ENCODE results near the gene LAS1L. TPM values are rescaled to one million over a fixed set of nuclear protein-coding genes. Genes with fewer than 3 reads are reported as not detected.
"Not testable (repeated sequence)": the region's sequence is repeated elsewhere in the genome, so short reads cannot be mapped to it uniquely, and the experiment has no call there.

The LAS1L gene
- 30.7 TPM for polyA plus RNA-seq (2013, experiment 1 of 2; ENCODE audit: insufficient read length)
- 18.4 TPM for polyA plus RNA-seq (2013, experiment 2 of 2; ENCODE audit: insufficient read length)

DNA sequence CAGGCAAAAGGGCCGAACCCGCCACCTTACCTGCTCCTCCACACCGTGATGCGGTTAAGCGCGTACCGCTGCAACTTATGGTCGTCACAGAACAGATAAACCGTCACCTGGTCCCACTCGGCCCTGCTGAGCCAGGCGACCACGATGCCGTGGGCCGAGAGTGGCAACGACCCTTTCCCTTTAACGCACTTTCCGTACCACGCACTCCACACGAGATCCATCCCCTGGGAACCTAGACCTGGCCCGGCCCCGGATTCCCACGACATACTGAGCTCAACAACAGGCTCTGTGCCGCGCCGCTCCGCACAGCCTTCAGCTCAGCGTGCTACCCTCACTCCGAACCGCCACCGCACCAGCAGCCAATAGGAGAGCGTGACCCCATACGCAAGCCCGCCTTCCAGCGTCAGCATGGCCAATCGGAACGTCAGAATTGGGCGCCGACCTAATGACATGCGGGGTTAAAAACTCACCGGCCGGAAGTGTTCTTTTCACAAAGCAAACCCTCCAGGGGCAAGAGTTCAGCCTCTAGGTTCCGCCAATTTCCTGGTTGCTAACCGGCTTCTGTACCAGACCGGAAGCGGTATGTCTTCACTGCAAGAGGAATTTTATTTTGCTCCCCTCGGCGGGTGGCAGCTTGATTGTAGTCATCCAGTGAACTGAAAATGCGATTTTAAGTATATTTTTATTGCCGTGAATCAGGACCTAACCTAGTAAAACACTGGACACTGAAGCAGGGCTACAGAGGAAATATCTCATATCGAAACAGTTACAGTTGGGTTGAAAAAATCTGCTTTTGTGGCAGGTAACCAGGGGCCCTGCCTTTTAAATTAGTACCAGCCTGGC, at the start of gene LAS1L:
TSS of gene LAS1L (minus strand) at position 338 of the 843 bp plus-strand sequence. CDS start at position 266, 72 bp downstream.
- DNase-seq, result peak; percentile 94

DNA sequence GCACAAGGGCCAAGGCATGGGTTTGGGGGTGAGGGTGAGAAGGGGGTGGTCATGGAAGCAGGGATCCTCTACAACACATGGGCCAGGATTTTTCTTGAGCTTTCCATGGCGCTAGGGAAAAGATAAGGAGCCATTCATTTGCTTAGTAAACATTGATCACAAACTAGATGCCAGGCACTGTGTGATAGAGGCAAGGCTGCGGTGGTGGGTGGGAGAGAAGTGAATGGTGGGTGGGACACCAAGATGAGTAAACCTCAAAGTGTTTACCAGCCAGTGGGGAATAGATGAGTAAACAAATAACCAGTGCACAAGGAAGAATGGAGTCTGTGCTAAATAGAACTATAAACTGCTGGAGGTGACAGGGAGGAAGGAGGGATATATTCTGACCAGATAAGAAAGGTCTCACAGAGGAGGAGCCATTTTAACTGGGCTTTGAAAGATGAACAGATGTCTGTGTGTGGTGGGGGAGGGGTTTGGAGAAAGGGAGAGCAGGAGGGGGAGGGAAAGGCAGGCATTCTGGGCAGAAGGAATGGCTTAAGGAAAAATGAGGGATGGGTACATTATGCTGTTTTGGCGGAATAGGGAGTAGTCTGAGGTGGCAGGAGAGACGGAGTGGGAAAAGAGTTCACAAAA, 48.0 kb upstream of the LAS1L start:
- no peak for DNase-seq

DNA sequence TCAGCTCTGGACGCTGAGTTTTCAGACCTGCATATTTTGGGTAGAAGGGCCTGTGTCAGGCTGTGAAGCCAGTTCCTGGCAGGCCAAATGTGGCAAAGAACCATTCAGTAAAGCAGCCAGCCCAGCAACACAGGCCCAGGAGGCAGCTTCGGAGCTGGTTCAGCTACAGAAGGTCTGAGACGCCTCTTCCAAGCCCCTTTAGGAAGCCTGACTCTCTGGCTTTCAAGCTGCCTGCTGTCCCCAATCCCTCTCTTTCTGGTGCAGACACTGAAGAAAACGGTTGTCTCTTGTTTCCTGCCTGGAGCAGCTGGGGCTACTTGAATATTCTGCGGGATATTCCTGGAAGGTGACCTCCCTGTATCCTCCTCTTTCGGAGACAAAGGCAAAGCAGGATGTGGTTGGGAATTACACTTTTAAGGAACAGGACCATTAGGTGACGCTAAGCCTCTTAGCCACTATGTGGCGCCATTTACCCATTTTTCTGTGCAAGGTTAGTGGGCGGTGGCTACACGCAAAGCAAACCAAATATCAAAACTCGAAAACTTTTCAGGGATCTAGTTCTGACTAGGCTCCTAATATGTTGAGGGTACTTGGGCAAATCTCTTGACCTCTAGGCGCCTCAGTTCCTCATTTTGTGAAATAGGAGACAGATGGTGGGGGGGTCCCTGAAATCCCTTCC, 47.2 kb upstream of the LAS1L start:
- DNase-seq, result peak; percentile 65

DNA sequence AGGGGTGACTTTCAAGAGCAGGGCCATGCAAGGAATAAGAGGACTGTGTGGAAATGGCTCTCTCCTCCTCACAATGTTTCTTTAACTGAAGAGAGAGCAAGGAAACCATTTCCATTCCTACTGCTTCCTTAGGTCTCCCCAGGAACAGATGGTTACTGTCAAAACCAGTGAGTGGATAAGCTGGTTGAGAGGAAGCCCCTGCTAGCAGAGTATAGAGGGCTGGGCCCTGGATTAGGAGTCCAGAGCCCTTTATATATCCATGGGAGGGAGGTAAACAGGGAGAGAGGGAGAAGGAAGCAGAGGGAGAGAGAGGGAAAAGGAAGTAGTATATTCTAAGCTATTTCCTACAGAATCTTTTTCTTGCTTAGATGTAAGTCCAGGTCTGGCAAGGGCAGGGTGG, 43.8 kb upstream of the LAS1L start:
- no peak for DNase-seq

DNA sequence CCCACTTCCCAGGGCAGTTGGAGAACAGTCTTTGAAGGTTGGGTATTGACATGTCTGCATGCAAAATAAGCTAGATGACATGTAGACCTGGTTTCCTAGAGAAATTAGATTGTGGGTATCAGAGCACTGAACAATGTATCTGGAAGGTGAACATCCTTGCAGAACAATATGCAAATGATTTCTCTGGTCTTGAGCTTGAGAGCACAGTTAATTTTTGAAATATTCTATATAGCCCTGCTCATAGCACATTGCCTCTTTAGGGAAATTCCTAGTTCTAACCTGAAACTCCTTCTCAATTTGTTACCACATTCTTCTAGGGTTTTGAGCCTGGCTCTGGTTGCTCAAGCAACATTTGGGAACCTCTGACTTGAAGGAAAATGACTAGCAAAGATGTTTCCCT, 41.6 kb upstream of the LAS1L start:
- DNase-seq, result no peak

DNA sequence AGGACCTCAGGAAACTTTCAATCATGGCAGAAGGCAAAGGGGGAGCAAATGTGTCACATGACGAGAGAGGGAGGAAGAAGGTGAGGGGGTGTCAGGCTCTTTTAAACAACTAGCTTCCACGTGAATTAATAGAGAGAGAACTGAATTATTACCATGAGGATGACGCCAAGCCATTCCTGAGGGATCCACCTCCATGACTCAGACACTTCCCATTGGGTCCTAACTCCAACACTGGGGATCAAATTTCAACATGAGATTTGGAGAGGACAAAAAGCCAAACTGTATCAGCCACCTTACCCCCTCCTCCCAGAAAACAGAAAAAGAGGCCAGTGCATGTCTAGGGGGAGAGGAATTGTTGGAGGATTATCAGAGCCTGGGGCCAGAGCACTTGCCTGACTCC, 40.4 kb upstream of the LAS1L start:
- DNase-seq, result no peak

DNA sequence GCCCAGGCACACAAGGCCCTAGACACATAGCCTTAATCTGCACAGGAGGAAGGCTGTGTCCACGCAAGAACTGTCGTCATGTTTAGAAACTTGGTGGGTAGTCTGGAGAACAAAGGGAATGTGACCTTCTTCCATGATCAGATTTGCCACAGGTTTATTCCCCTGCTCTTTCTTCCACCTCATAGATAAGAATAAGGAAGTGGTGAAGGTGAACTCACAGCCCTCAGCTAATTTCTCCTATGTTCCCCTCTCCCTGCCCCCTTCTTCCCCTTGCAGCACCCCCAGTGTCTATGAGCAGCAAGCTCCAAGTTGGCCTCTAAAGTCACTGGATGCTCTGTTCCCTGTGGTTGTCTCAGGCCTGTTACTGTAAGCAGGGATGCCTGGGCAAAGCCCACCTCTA, 39.8 kb upstream of the LAS1L start:
- DNase-seq, result no peak

DNA sequence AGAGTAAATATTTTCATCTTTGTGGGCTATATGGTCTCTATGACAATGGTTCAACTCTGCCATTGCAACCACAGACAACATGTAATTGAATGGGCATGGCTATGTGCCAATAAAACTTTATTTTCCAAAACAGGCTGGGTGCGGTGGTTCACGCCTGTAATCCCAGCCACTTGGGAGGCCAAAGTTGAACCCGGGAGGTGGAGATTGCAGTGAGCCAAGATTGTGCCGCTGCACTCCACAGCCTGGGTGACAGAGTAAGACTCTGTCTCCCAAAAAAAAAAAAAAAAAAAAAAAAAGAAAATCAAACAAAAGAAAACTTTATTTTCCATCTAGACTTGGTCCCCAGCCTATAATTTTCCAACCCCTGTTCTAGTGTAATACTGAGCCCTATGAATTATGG, 38.4 kb upstream of the LAS1L start:
- no peak for DNase-seq

DNA sequence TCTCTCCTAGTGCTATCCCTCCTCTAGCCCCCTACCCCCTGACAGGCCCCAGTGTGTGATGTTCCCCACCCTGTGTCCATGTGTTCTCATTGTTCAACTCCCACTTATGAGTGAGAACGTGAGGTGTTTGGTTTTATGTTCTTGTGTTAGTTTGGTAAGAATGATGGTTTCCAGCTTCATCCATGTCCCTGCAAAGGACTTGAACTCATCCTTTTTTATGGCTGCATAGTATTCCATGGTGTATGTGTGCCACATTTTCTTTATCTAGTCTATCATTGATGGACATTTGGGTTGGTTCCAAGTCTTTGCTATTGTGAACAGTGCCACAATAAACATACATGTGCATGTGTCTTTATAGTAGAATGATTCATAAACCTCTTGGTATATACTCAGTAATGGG, 28.3 kb upstream of the LAS1L start:
- not testable (repeated sequence) for DNase-seq

DNA sequence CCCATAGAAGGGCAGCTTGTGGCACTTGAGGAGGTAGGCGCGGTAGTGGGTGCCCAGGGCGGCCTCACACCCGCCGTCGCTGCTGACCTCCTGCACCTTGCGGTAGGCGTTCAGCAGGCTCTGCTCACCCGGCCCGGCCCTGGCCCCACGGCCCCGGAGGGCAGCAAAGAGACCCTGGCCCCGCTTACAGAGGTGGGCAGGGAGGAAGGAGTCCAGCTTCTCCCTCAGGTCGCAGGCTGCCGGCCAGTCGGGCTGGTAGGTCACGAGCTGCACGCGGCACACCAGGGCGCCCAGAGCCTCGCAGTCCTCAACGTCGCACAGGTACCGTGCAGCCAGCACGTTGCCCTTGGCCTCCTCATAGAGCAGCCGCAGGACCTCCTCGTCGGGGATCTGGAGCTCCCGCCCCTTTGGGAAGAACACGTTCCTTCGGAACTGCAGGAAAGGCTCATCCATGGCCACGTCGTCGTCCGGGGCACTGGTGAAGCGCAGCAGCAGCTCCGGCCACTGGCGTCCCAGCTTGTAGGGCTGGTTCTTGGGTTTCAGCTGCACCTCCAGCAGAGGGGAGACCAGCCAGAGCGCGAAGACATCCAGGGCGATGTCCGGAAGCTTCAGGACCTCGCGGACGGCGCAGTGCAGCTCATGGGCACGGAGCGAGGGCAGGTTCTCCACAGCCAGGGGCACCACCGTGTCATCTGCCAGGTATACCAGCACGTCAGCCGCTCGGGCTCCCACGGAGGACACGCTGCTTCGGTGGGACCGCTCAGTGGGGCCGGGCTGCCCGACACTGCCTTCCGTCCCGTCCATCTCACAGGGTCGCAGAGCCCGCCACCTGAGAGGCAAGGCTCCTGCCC, 17.1 kb upstream of the LAS1L start:
- no peak for DNase-seq

DNA sequence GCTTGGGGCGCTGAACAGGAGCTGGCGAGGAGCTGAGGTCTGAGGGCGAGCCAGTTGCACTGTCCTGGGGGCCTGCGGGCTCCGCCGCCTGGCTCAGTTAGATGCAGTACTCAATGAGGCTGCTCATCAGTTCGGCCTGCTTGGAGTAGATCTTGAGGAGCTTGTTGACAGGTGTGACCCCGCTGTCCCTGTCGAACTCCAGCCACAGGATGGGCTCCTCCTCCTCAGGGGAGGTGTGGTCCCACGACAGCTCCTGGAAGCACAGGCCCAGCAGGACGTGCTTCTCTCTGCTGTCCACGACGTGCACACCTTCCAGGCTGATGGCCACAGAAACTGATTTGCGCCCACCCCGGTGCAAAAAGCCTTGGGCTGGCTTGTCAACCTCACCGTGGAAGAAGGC, 16.5 kb upstream of the LAS1L start:
- no peak for DNase-seq

DNA sequence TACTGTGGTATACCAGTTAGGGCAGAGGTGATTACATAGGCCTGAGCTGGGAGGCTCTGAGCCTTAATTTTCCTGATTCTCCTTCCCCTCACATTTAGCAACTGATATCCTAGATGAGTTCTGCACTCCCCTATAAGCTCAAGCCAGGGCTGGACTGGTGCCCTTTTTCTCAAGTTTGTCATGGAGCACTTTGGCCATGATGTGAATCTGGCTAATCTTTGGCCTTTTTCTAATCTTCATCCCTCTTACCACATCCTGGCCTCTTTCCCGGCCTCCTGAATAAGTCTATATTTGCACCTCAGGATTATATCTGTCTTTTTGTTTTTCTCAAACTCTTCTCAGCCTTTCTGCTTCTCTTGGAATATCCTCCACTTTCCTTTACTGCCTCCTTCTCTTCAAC, 10.9 kb upstream of the LAS1L start:
- no peak for DNase-seq

DNA sequence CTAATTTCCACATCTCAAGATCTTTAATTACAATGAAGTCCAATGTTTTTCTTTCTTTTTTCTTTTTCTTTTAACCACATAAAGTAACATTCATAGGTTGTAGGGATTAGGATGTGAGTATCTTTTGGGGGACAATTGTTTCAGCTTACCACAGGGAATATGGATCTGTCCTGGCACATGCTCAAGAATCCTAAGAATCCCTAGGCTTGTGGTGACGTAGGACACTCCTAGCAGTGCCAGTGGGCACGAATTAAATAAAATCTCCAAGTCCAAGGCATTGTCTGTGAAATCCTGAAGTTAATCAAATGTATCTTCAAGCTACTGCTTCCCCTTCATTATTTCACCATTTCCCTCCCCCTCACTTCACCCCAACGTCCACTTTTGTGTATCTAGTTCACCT, 2.6 kb upstream of the LAS1L start:
- peak; percentile 15 for DNase-seq

DNA sequence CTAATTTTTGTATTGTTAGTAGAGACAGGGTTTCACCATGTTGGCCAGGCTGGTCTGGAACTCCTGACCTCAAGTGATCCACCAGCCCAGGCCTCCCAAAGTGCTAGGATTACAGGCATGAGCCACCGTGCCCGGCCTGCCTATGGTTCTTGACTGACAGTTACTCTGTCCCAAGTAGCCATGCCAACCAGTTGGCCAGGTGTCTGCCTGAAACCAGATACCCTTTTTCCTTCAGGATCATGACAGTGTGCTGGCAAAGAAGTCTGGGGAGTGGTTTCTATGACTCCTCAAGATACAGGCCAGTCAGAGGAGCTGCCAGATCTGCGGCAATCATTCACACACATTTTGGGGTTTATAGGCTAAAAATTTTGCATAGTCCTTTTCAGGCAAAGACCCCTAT, 1.7 kb upstream of the LAS1L start:
- DNase-seq, result no peak

DNA sequence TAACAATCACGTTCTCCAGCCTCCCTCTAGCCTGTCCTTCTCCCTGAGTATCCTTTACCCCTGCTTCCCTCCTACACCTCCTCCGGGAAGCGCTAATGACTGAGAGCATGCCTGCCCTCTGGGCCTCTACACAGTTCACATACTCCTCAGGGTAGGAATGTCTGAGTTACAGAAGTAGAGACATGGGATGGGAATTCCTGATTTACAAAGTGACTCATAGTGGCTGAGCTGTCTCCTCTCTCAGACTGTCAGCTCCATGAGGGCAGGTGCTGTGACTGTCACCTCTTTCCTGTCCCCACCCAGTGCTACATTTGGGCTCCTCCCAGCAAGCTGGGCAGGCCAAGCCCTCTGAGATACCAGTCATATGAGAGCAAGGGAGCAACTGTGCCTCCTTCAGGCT, 2.6 kb downstream of the LAS1L start:
- DNase-seq, result no peak

DNA sequence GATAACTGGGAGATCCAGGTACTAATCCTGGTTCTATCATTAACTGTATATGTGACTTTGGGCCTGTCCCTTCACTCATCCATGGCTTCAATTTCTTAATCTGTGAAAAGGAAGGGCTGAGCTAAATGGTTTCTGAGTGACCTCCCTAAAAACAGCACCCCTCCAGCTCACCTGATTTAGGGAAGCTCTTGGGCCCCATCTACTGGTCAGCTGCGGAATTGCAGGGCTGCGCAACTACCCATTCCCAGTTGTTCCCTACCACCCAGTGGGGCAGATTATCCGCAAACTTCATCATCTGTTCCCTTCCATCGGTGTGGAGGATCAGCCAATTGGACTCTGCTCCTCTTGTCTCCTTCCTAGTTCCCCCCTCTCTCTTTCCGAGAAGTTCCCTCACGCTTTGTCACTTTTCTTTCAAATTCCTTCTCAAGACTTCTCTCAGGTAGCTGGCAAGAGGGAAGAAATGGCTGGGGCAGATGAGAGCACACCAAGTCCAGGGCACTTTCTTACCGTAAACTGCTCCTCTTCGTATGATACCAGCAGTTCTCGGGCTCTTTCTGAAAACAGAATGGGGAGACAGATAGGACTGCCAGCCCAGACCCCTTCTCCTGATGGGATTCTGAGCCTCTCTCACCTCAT, 5.8 kb downstream of the LAS1L start:
- DNase-seq, result peak; percentile 19

DNA sequence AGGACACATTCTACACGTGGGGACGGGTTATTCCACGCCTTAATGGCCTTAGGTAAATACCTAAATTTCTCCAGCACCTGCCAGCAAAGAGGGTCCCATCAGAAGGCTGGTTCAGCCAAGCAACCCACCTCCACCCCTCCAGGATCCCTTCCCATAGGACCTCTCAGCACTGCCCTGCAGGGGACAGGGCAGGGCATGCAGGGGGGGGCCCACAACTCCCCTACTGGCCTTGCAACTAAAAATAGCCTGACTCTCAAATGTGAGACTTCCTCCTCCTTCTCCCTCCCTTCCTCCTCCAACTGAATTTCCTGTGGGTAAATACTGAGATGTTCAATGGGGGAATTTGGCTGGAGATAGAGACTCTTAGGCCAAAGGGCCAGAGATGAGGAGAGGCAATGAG, 6.3 kb downstream of the LAS1L start:
- DNase-seq, result no peak

DNA sequence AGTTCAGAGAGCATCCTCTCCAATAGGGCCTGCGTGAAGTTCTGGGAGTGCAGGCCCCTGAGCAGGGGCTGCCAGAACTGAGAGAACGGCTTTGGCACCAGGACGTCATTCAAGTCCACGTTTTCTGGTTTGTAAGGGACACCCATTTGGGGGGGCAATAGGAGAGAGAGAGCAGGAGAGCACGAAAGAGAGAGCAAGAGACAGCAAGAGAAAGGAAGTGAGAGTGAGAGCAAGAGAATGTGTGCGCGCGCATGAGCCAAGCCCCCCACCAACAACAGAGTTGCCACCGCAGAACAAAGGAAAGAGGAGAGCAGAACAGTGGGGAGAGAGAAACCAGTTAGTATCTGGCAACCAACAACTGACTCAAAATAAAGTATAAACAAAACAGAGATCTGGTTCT, 10.4 kb downstream of the LAS1L start:
- no peak for DNase-seq

DNA sequence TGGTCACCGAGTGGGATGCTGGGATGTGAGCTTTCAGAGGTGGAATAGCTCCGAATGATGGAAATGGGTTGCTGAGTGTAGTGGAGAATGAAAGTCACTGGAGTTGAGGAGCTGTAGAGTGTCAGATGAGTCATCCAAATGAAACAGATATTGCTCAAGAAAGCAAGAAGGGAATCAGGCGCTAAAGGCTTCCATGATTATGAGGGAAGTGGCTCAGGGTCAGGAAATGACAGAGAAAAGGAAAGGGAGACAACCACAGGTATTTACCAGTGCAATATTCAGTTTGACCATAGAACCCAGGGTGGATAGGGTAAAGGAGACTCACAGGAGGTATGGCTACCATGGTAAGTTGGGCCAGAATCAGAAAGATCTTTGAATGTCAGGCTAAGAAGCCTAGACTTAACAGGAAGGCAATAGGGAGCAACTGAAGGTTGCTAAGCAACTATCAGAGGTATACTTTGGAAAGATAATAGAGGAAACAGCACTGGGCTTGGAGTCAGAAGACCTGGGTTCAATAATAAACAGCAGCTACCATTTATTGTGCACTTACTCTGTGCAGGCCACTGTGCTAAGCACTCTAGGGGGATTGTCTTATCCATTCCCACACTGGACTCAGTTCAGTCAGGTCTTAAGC, 11.7 kb downstream of the LAS1L start:
- no peak for DNase-seq

DNA sequence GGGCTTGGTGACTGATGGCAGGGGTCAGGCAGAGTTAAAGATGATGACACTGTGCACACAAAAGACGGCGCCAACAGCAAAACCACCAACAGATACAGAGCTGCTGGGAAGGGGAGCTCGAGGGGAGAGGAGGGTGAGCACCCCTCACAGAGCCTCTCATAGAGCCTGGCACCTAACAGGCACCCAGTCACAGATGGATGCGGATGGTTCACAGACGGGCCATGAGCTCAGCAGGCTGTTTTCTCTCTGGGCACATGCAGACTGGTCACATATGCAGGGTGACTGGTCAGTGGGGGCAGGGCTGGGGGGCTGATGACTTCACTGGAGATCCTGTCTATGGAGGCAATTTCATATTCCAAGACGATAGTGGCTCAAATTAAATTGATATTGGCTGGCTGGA, 15.1 kb downstream of the LAS1L start:
- not testable (repeated sequence) for DNase-seq

DNA sequence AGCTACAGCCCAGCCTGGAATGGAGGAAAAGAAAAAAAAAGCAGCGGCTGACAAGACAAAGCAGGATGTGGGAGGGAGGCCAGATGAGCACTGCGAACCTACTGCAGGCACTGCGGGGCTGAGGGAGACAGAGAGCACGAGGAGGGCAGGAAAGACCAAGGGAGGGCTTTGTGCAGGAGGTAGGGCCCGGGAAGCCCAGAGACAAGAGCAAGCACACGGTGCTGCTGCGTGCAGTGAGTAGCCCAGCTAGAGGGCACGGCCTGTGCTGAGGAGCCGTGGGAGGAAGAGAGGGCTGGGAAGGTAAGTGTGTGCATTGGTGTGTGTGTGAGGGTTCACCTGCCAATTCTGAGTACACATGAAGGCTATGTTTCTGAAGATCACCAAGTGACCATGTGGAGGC, 15.6 kb downstream of the LAS1L start:
- not testable (repeated sequence) for DNase-seq

DNA sequence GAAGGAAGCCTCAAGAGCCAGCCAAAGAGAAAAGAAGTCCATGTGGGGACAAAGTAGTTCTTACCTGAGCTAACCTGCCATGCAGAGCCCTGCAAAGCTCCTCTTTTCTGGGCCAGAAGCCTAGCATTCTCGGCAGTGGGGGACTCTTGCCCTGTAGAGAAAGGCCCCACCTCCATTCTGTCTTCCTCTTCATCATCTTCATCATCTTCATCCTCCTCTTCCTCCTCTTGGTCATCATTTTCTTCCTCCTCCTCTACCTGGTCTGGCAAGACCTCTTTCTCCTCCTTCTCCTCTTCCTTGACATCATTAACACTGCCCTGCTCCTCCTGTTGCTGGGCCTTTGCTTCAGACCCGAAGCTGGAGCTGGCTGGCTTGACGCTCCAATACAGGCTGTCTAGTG, 16.7 kb downstream of the LAS1L start:
- DNase-seq, result no peak

Data from fibroblast of skin of back (primary cell).